GM20431 (cell line): ENCODE results near the gene KRTAP10-1.
"Not testable (repeated sequence)": the region's sequence is repeated elsewhere in the genome, so short reads cannot be mapped to it uniquely, and the experiment has no call there.

Experiments used
- in situ Hi-C: fragments of 300-500 bp; cut with MseI, MboI; formaldehyde crosslinking; loops from one replicate; pipeline ENCODE4 v1.15.0; 2020; ENCODE audit warnings: low sequenced_read_pairs; ENCODE audit not compliant: unreplicated experiment

Gene KRTAP10-1, protein sequence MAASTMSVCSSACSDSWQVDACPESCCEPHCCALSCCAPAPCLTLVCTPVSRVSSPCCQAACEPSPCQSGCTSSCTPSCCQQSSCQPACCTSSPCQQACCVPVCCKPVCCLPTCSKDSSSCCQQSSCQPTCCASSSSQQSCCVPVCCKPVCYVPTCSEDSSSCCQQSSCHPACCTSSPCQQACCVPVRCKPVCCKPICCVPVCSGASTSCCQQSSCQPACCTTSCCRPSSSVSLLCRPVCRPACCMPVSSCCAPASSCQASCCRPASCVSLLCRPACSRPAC

GRCh38 chr21:44539991-44540666, at the start of gene KRTAP10-1:
Gene KRTAP10-1 (minus strand): TSS chr21:44540195. CDS start chr21:44540150, 45 bp downstream.
- in situ Hi-C loops, result no loop called here

- in situ Hi-C loops, result no loop called here
Measured at GRCh38 chr21:44589094-44589493, 49.1 kb upstream of the KRTAP10-1 start.

- in situ Hi-C loops, result no loop called here
Measured at GRCh38 chr21:44585892-44586291, 45.9 kb upstream of the KRTAP10-1 start.

- in situ Hi-C loops, result no loop called here
Measured at GRCh38 chr21:44583800-44584147, 43.8 kb upstream of the KRTAP10-1 start.

GRCh38 chr21:44583089-44583799, 43.2 kb upstream of the KRTAP10-1 start:
- in situ Hi-C loops, result no loop called here

- in situ Hi-C loops, result no loop called here
Measured at GRCh38 chr21:44582055-44582454, 42.1 kb upstream of the KRTAP10-1 start.

DNA sequence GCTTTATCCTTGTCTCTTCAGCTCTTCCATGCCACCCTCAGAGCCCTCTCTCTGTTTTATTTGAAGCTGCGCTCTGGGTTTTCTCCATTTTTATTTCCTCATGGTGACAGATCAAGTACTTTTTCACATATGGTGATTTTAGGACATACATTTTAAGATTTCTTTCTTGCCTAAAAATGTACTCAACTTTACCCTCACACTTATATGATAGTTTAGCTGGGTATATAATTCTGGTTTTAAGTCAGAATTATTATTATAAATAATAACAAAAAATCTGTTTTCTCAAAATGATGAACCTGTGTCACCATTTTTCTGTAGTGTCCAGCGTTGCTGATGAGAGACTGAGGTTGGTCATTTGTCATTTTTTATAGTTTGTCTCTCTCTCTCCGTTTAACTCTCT, 41.2 kb upstream of the KRTAP10-1 start:
- in situ Hi-C loops, result no loop called here

DNA sequence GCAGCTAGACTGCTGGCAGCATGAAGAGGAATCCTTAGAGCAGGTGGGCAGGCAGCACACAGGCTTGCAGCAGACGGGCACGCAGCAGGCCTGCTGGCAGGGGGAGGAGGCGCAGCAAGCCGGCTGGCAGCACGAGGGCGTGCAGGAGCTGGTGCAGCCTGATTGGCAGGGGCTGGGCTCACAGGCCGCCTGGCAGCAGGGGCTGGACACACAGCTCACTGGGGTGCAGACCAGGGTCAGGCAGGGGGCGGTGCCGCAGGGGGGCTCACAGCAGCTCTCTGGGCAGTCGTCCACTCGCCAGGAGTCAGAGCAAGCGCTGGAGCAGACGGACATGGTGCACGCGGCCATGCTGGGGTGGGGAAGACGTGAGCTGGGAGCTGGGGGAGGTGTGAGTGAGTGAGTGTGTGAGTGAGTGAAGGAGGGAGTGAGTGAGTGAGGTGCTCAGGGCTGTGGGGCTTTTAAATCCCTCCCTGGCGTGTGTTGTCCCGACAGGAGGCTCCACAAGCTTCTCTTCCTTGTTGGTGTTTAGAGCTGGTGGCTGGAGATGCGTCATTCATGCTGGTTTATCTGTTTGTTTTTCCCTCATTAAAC, 40.3 kb upstream of the KRTAP10-1 start, which contains the start of gene KRTAP10-5:
Gene KRTAP10-5, minus strand, starts transcription at position 374 of the 591 bp plus-strand sequence. Its CDS starts 26 bp downstream, at position 348.
- in situ Hi-C loops, result not testable (repeated sequence)

DNA sequence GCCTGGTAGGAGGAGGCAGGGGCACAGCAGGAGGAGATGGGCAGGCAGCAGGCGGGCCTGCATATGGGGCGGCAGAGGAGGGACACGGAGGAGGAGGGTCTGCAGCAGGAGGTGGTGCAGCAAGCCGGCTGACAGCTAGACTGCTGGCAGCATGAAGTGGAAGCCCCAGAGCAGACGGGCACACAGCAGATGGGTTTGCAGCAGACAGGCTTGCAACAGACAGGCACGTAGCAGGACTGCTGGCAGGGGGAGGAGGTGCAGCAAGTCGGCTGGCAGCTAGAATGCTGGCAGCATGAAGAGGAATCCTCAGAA, 39.8 kb upstream of the KRTAP10-1 start:
- in situ Hi-C loops, result no loop called here

DNA sequence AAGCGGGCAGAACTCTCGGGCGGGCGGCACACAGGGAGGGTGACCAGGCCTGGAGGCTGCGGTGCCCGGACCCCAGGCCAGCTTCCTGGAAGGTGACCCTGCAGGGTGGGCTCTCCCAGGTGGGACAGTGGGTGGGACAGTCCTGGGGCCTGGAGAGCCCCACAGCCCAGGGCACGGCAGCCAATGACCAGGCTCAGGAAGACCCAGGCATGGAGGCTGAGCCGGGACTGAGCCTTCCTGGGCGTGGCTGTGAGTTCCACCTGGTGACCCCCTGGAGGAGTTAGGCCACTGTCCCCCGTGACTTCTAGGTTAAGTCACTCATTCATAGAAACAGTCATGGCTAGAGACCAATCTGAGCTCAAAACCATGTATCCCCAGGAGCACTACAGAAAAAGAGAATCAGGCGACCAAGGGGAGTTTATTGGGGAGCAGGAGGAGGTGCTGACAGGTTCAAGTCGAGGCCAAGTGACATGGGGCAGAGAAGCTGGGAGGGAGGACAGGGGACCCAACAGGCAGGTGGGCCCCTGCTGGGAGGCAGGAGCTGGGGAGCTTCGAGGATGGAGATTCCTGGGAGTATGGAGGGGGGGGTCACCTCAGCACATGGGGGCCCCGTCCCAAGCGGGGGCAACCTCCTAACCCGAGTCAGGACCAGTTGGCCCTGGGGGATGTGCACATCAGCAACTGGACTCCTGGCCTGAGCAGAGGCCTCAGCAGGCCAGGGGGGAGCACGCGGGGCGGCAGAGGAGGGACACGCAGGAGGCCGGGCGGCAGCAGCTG, 39.2 kb upstream of the KRTAP10-1 start:
- in situ Hi-C loops, result no loop called here

DNA sequence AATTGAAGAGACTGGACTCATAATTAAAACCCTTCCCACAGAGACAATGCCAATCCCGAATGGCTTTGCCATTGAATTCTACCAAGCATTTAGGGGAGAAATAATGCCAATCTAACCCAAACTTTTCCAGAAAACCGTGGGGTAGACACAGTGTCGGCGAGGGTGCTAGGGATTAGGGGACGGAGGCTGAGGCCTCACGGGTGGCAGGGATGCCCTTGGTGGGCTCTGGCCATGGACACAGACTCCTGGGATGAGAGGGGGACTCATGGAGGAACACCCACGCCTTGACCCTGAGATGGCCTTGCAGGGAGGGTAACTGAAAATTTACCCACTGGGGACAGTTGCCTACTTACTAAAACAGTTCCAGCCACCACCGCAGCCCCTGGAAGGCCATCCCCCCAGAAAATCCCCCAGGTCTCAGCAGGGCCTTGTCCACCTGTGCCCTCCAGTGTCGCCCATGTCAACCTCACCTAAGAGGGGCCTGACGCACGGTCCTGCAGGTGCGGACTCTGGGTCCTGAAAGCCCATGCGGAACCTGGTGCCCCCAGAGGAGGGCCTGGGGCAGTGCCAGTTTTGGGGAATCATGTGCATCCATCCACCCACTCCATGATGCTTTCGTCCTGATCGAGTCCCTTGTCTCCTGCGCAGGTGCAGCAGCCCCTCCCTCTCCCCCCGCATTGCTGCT, 38.5 kb upstream of the KRTAP10-1 start:
- in situ Hi-C loops, result no loop called here

DNA sequence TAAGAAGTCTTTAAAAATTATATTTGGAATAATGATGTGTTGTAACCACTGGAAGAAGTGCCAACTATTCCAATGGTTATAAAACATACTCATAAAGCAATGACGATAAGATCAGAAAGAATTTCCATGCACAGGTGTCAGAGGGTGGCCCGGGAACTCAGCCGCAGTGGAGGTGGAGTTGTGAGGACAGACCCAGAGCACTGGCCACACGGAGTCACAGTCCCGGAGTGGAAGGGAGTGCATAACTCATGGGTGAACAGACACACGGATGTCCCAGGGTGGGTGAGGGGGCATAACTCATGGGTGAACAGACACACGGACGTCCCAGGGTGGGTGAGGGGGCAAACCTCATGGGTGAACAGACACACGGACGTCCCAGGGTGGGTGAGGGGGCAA, 36.0 kb upstream of the KRTAP10-1 start:
- in situ Hi-C loops, result no loop called here

- in situ Hi-C loops, result no loop called here
Measured at GRCh38 chr21:44575307-44576024, 35.5 kb upstream of the KRTAP10-1 start.

DNA sequence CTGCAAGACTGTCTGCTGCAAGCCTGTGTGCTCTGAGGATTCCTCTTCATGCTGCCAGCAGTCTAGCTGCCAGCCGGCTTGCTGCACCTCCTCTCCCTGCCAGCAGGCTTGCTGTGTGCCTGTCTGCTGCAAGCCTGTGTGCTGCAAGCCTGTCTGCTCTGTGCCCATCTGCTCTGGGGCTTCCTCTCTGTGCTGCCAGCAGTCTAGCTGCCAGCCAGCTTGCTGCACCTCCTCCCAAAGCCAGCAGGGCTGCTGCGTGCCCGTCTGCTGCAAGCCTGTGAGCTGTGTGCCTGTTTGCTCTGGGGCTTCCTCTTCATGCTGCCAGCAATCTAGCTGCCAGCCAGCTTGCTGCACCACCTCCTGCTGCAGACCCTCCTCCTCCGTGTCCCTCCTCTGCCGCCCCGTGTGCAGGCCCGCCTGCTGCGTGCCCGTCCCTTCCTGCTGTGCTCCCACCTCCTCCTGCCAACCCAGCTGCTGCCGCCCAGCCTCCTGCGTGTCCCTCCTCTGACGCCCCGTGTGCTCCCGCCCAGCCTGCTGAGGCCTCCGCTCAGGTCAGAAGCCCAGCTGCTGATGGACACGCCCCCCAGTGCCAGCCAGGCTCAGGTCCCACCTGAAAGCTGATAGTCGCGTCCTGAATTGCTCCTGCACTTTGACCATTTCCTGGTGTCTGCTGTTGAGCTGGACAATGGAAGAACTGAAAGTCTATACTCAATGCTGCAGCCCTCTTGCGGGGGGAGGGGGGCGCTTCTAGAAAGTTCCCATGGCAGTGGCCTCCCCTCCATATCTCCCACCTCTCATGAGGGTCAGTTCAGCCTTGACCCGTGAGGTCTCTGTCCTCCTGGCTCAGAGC, 34.7 kb upstream of the KRTAP10-1 start:
- in situ Hi-C loops, result no loop called here

GRCh38 chr21:44573630-44574456, 33.8 kb upstream of the KRTAP10-1 start, which contains the start of gene KRTAP10-4:
Gene KRTAP10-4 (plus strand): TSS chr21:44573729. CDS start chr21:44573759, 30 bp downstream.
- in situ Hi-C loops, result not testable (repeated sequence)

- in situ Hi-C loops, result no loop called here
Measured at GRCh38 chr21:44572959-44573583, 33.1 kb upstream of the KRTAP10-1 start.
